ENCODE measurements around the gene CHRNB2.

GRCh38 chr1:154579374-154579773 lies 11.8 kb downstream of the CHRNB2 start:
- no peak for TF ChIP-seq POLR2A (IDR thresholded peaks at IDR 0.05)
- TF ChIP-seq CTCF (IDR thresholded peaks at IDR 0.05), result no peak
- TF ChIP-seq POLR2AphosphoS5 (IDR thresholded peaks at IDR 0.05), result no peak

All from prostate gland (tissue), 2 donors.